Stomach (tissue), 9 donors: ENCODE data around the gene TBRG1. TPM values are rescaled to one million over a fixed set of nuclear protein-coding genes. Genes with fewer than 3 reads are reported as not detected.

ENCODE experiments used
- DNase-seq, 2 donors: peaks; one replicate each; pipeline versions ENCODE4 v3.0.0 to v3.0.0-alpha.2; 2013 to 2019
- H3K27ac ChIP-seq, 5 donors: fragments of 200-600 bp in 4 of 5; sonication (generic) in 4 of 5; one replicate each; pipeline ENCODE4 v1.5.1; 2013 to 2019; ENCODE audit warnings: mild to moderate bottlenecking in 1 of 5, moderate library complexity in 1 of 5
- H3K27me3 ChIP-seq, 3 donors: fragments of 200-600 bp; sonication (generic); one replicate each; pipeline ENCODE4 v1.5.1; 2017 to 2019; ENCODE audit warnings: mixed run types in 1 of 3
- H3K36me3 ChIP-seq, 4 donors: fragments of 200-600 bp; sonication (generic); 1 replicate in 3 of 4; 2 replicates in 1 of 4; pipeline ENCODE4 v1.5.1; 2016 to 2019
- H3K4me1 ChIP-seq, 4 donors: fragments of 200-600 bp; sonication (generic); one replicate each; pipeline ENCODE4 v1.5.1; 2016 to 2019
- H3K4me3 ChIP-seq, 4 donors: fragments of 200-600 bp; sonication (generic) in 3 of 4; one replicate each; pipeline ENCODE4 v1.5.1; 2016 to 2019; ENCODE audit warnings: mild to moderate bottlenecking in 1 of 4
- H3K9me3 ChIP-seq, 4 donors: fragments of 200-600 bp; sonication (generic); one replicate each; pipeline ENCODE4 v1.5.1; 2016 to 2019
- EP300 ChIP-seq: sonication (generic); formaldehyde crosslinking; IDR thresholded peaks from one replicate; pipeline ENCODE4 v1.6.1; 2017; ENCODE audit warnings: antibody characterized with exemption
- POLR2A ChIP-seq, 4 donors: fragments of 450-650 bp; IDR thresholded peaks; one replicate each; pipeline ENCODE4 v1.6.1; 2016; ENCODE audit warnings: antibody characterized with exemption in 4 of 4, control low read depth in 2 of 4, mild to moderate bottlenecking in 1 of 4, moderate library complexity in 1 of 4
- POLR2AphosphoS5 ChIP-seq, 3 donors: sonication (generic); formaldehyde crosslinking; IDR thresholded peaks; one replicate each; pipeline ENCODE4 v1.6.1; 2016; ENCODE audit warnings: antibody characterized with exemption in 3 of 3
- WGBS, 5 donors: extraction: QIAGEN DNeasy Blood & Tissue Kit in 3 of 5; methylation state at CpG; one replicate each; pipeline versions ENCODE4 v1.1.5 to v1.1.7; 2013 to 2018; 5-methylcytosine and 5-hydroxymethylcytosine counted together
- intact Hi-C: fragments of 100-400 bp; cut with DNase I; formaldehyde crosslinking; loops from one replicate; pipeline ENCODE4 v1.15.1; 2023; ENCODE audit warnings: low total_unique reads
- polyA plus RNA-seq, 3 donors: library from polyadenylated mRNA; stranded (reverse); fragments of 200-250 nt; gene quantifications; one replicate each; pipeline ENCODE4 v1.2.3, GENCODE V29; 2013
- total RNA-seq, 5 donors: library from RNA; depleted of rRNA; stranded (reverse); fragments of >200 nt; gene quantifications; one replicate each; pipeline versions ENCODE4 v1.1.0 to v1.2.3, GENCODE V29; 2014 to 2016
- TF ChIP-seq, protein P1 (sequence below), 7 experiments: fragments of 450-650 bp in 4 of 7; fragments of 200-600 bp in 3 of 7; sonication (generic) in 3 of 7; IDR thresholded peaks; one replicate each; pipeline ENCODE4 v1.5.1; 2016 to 2019; ENCODE audit warnings: antibody characterized with exemption in 7 of 7, control low read depth in 2 of 7, mild to moderate bottlenecking in 1 of 7
- donor health status: healthy with polysubstance abuse.
- donor health status: Bipolar disorder and iron deficiency.
- donor health status: healthy.

Gene TBRG1
- total and polyA plus RNA-seq, 8 donors = 16.9 to 130 (median 31.6) TPM

DNA sequence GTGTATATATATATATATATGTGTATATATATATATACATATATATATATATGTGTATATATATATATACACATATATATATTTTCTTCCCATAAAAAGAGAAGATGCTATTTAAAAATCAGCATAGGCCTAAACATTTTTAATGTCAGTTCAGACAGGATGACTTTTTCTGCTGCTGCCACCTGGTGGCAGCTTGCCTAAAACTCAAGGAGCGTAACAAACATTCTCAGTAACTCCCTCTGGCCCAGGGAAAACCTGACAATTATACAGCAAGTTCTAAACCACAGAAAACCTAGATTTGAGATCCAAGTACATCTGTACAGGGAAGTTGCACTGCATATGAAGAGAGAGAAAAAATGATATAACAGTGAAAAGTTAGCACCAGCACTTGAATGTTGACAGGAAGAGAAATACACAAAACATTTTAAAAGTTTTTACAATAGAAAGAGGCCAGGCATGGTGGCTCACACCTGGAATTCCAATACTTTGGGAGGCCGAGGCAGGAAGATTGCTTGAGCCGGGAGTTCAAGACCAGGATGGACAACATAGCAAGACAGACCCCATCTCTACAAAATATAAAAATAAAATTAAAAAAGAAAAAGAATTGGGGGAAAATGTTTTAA lies 36.3 kb upstream of the TBRG1 start:
- intact Hi-C loops = loop anchor here (10.0 kb wide), 1 partner anchor 172 kb away; no protein-coding TSS in a partner anchor
- Histone ChIP-seq H3K9me3 (no peaks in the 10 kb centered on the region), H3K36me3 (no peaks in the 10 kb centered on the region), H3K4me1 (no peaks in the 10 kb centered on the region), H3K4me3 (no peak overlapping the region), H3K27ac (no peak overlapping the region), H3K27me3 (no peaks in the 10 kb centered on the region)
- TF ChIP-seq, protein P1, sequence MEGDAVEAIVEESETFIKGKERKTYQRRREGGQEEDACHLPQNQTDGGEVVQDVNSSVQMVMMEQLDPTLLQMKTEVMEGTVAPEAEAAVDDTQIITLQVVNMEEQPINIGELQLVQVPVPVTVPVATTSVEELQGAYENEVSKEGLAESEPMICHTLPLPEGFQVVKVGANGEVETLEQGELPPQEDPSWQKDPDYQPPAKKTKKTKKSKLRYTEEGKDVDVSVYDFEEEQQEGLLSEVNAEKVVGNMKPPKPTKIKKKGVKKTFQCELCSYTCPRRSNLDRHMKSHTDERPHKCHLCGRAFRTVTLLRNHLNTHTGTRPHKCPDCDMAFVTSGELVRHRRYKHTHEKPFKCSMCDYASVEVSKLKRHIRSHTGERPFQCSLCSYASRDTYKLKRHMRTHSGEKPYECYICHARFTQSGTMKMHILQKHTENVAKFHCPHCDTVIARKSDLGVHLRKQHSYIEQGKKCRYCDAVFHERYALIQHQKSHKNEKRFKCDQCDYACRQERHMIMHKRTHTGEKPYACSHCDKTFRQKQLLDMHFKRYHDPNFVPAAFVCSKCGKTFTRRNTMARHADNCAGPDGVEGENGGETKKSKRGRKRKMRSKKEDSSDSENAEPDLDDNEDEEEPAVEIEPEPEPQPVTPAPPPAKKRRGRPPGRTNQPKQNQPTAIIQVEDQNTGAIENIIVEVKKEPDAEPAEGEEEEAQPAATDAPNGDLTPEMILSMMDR (IDR thresholded peaks at IDR 0.05) = peak in 4 of 7 experiments; percentile 26 to 53 (median 44)
- TF ChIP-seq EP300 (no peak), POLR2A (IDR thresholded peaks at IDR 0.05) (no peak)
- DNase-seq = peak; percentile 55 to 79
- WGBS, 5 donors = 37 to 54% (median 48%) methylated on average over 3 of the region's 3 CpGs

GRCh38 chr11:124591430-124591829 lies 31.2 kb upstream of the TBRG1 start:
- Histone ChIP-seq H3K27ac (no peak overlapping the region), H3K27me3 (peaks cover 0 to 20% (median 0%) of the 10 kb centered on the region in 3 donors), H3K9me3 (no peaks in the 10 kb centered on the region), H3K4me1 (no peaks in the 10 kb centered on the region), H3K36me3 (no peaks in the 10 kb centered on the region), H3K4me3 (no peak overlapping the region)
- 68 to 76% (median 72%) methylated on average over 2 of the region's 2 CpGs for WGBS, 5 donors
- no peak for DNase-seq
- intact Hi-C loops = no loop called here
- no peak for TF ChIP-seq EP300
- TF ChIP-seq, protein P1 (IDR thresholded peaks at IDR 0.05) = no peak
- TF ChIP-seq POLR2A (IDR thresholded peaks at IDR 0.05) = no peak
- TF ChIP-seq POLR2AphosphoS5 (IDR thresholded peaks at IDR 0.05) = no peak

- no peak overlapping the region for H3K27ac ChIP-seq
- no peaks in the 10 kb centered on the region for H3K4me1 ChIP-seq
- H3K27me3 ChIP-seq = peaks cover 0 to 28% (median 0%) of the 10 kb centered on the region in 3 donors
- no peak for DNase-seq
- intact Hi-C loops = no loop called here
- 70 to 83% (median 74%) methylated on average over 6 of the region's 6 CpGs for WGBS, 5 donors
- TF ChIP-seq, protein P1 (IDR thresholded peaks at IDR 0.05) = no peak
- no peak for TF ChIP-seq POLR2AphosphoS5 (IDR thresholded peaks at IDR 0.05)
- H3K9me3 ChIP-seq = no peaks in the 10 kb centered on the region
- H3K4me3 ChIP-seq = no peak overlapping the region
- H3K36me3 ChIP-seq = no peaks in the 10 kb centered on the region
Observed at GRCh38 chr11:124592627-124593026, 30.0 kb upstream of the TBRG1 start.

- Histone ChIP-seq H3K27me3 (peaks cover 0 to 28% (median 0%) of the 10 kb centered on the region in 3 donors), H3K36me3 (no peaks in the 10 kb centered on the region), H3K4me1 (no peaks in the 10 kb centered on the region), H3K4me3 (no peak overlapping the region), H3K9me3 (no peaks in the 10 kb centered on the region), H3K27ac (no peak overlapping the region)
- TF ChIP-seq, protein P1 (IDR thresholded peaks at IDR 0.05) = no peak
- TF ChIP-seq EP300 (no peak), POLR2A (IDR thresholded peaks at IDR 0.05) (no peak), POLR2AphosphoS5 (IDR thresholded peaks at IDR 0.05) (no peak)
- 92 to 97% (median 92%) methylated on average over 3 of the region's 3 CpGs for WGBS, 5 donors
- intact Hi-C loops = no loop called here
- DNase-seq = no peak
Observed at GRCh38 chr11:124595302-124595701, 27.4 kb upstream of the TBRG1 start.
